GM12875 (cell line): ENCODE results near the gene SLCO1B3.

Experiments
- H3K4me3 ChIP-seq: one replicate; pipeline ENCODE4 v1.5.1; 2011; ENCODE audit warnings: low read depth, low read length, control low read depth
- CTCF ChIP-seq: IDR thresholded peaks from 2 replicates; pipeline ENCODE4 v1.5.1; 2011; ENCODE audit warnings: low read depth, mild to moderate bottlenecking, control low read depth, inconsistent platforms, low read length, moderate library complexity, borderline replicate concordance; ENCODE audit not compliant: insufficient read depth

The SLCO1B3 gene

GRCh38 chr12:20883288-20883687 lies 72.8 kb downstream of the SLCO1B3 start:
- H3K4me3 ChIP-seq: no peak overlapping the region
- no peak for TF ChIP-seq CTCF

GRCh38 chr12:20885116-20885515 lies 74.6 kb downstream of the SLCO1B3 start:
- H3K4me3 ChIP-seq: no peak overlapping the region
- TF ChIP-seq CTCF: no peak

- H3K4me3 ChIP-seq: no peak overlapping the region
- no peak for TF ChIP-seq CTCF
These were observed 75.0 kb downstream of the SLCO1B3 start for GRCh38 chr12:20885552-20885951.

GRCh38 chr12:20917269-20917668 lies 106.8 kb downstream of the SLCO1B3 start:
- no peak overlapping the region for H3K4me3 ChIP-seq
- TF ChIP-seq CTCF: no peak

- TF ChIP-seq CTCF: no peak
- H3K4me3 ChIP-seq: no peak overlapping the region
These were observed 107.3 kb downstream of the SLCO1B3 start for GRCh38 chr12:20917819-20918218.

GRCh38 chr12:20931894-20932293 lies 121.4 kb downstream of the SLCO1B3 start:
- no peak for TF ChIP-seq CTCF
- no peak overlapping the region for H3K4me3 ChIP-seq

- H3K4me3 ChIP-seq: no peak overlapping the region
- TF ChIP-seq CTCF: peak; percentile 50
These were observed 136.2 kb downstream of the SLCO1B3 start for GRCh38 chr12:20946732-20947131.
